HepG2 (cell line): ENCODE results near the gene EVI5. TPM values are rescaled to one million over a fixed set of nuclear protein-coding genes. Genes with fewer than 3 reads are reported as not detected.

Experiments used
- ATAC-seq: fragments of 200-7000 bp; cut with Tn5 transposase; 3 replicates; pipeline ENCODE4 v1.9.1; 2020; ENCODE audit warnings: mild to moderate bottlenecking, moderate library complexity
- BruUV-seq: library from RNA; stranded (reverse); fragments of 400-500 nt; replicated peaks from 2 replicates; lab custom pipeline; 2021; lab: Mats Ljungman, UMichigan
- CTCF ChIA-PET: fragments of 300-600 bp; formaldehyde crosslinking; extraction: SDS; loops from one replicate; lab custom pipeline; 2021; ENCODE audit warnings: low total read pairs, inconsistent platforms, low intra/inter-chr PET ratio; lab: Yijun Ruan, JAX
- POLR2A ChIA-PET: fragments of 350-600 bp; sonication (Branson Sonifier 250); formaldehyde crosslinking; loops from one replicate; lab custom pipeline; 2020; ENCODE audit warnings: antibody characterized with exemption, inconsistent platforms; lab: Yijun Ruan, JAX
- DNase-seq: peaks from one replicate; pipeline ENCODE4 v3.0.0-alpha.2; 2015; ENCODE audit warnings: low spot score
- FAIRE-seq: peaks from 3 replicates; lab custom pipeline; 2011; peaks lifted over from hg19 to GRCh38; lab: Jason Lieb, UNC
- H2AFZ ChIP-seq: one replicate; pipeline ENCODE4 v1.6.1; 2011; ENCODE audit warnings: low read length, inconsistent platforms
- H3K27ac ChIP-seq: fragments of 300-600 bp; 3 replicates; pipeline ENCODE4 v1.8.0; 2011; ENCODE audit warnings: mixed run types, mild to moderate bottlenecking, mixed read lengths, low read length, inconsistent platforms; ENCODE audit not compliant: insufficient read depth; ENCODE audit errors: extremely low read length
- H3K27me3 ChIP-seq, 2 experiments: fragments of 200-600 bp in 1 of 2; 2 replicates in 1 of 2; 3 replicates in 1 of 2; pipeline versions ENCODE4 v1.6.0 to v1.8.0; 2011; ENCODE audit warnings: low read length in 2 of 2, mild to moderate bottlenecking in 2 of 2, moderate library complexity in 2 of 2, inconsistent platforms in 1 of 2; ENCODE audit not compliant: insufficient read depth in 2 of 2, control insufficient read depth in 1 of 2
- H3K36me3 ChIP-seq, 2 experiments: fragments of 200-600 bp in 1 of 2; replicated peaks in 1 of 2; 2 replicates in 1 of 2; 3 replicates in 1 of 2; pipeline versions ENCODE4 v1.5.1 to v1.8.0; 2011; ENCODE audit warnings: low read length in 2 of 2, inconsistent platforms in 1 of 2; ENCODE audit not compliant: insufficient read depth in 2 of 2, control insufficient read depth in 1 of 2
- H3K4me1 ChIP-seq: 2 replicates; pipeline ENCODE4 v1.5.1; 2012; ENCODE audit warnings: low read length, inconsistent platforms; ENCODE audit not compliant: insufficient read depth
- H3K4me2 ChIP-seq: 2 replicates; pipeline ENCODE4 v1.6.0; 2011; ENCODE audit warnings: low read depth, low read length, inconsistent platforms
- H3K4me3 ChIP-seq, 3 experiments: fragments of 200-600 bp in 1 of 3; sonication (generic), shearing (Covaris generic) in 1 of 3; replicated peaks in 1 of 3; 2 replicates each; pipeline ENCODE4 v1.5.1; 2011 to 2016; ENCODE audit warnings: low read length in 3 of 3, inconsistent platforms in 2 of 3, low read depth in 2 of 3, mild to moderate bottlenecking in 2 of 3, control low read depth in 1 of 3, mixed read lengths in 1 of 3; ENCODE audit not compliant: insufficient read depth in 1 of 3
- H3K79me2 ChIP-seq: one replicate; pipeline ENCODE4 v1.6.1; 2011; ENCODE audit warnings: low read length, inconsistent platforms; ENCODE audit not compliant: insufficient read depth
- H3K9ac ChIP-seq: 2 replicates; pipeline ENCODE4 v1.6.0; 2011; ENCODE audit warnings: mild to moderate bottlenecking, low read depth, low read length, inconsistent platforms; ENCODE audit not compliant: insufficient read depth
- H3K9me3 ChIP-seq: 2 replicates; pipeline ENCODE4 v1.5.1; 2012; ENCODE audit warnings: mild to moderate bottlenecking, low read length
- H4K20me1 ChIP-seq: 2 replicates; pipeline ENCODE4 v1.6.0; 2011; ENCODE audit warnings: inconsistent platforms, mild to moderate bottlenecking, low read length, moderate library complexity; ENCODE audit not compliant: insufficient read depth
- ATF2 ChIP-seq: sonication (generic); formaldehyde crosslinking; IDR thresholded peaks from 2 replicates; pipeline ENCODE4 v1.4.0; 2020; ENCODE audit warnings: missing genetic modification reagents
- CBX5 ChIP-seq: sonication (generic); formaldehyde crosslinking; IDR thresholded peaks from 2 replicates; pipeline ENCODE4 v1.4.0; 2020; ENCODE audit warnings: missing genetic modification reagents, borderline replicate concordance
- HMGA1 ChIP-seq: sonication (generic); formaldehyde crosslinking; conservative IDR thresholded peaks from 2 replicates; pipeline ENCODE4 v1.4.0; 2020; ENCODE audit warnings: missing genetic modification reagents
- HNRNPL ChIP-seq: fragments of 200-400 bp; formaldehyde crosslinking; IDR thresholded peaks from 2 replicates; pipeline ENCODE4 v1.6.1; 2017; ENCODE audit warnings: mild to moderate bottlenecking, low read depth, low read length
- NFATC3 ChIP-seq: sonication (generic); formaldehyde crosslinking; IDR thresholded peaks from 2 replicates; pipeline ENCODE4 v1.5.1; 2020; ENCODE audit warnings: mild to moderate bottlenecking, missing genetic modification reagents
- SP1 ChIP-seq, 2 experiments: fragments of 450-650 bp in 1 of 2; sonication (generic) in 1 of 2; formaldehyde crosslinking in 1 of 2; IDR thresholded peaks; 2 replicates each; pipeline versions ENCODE4 v1.4.0 to v1.6.1; 2016 to 2020; ENCODE audit warnings: missing genetic modification reagents in 1 of 2
- SRSF1 ChIP-seq: fragments of 200-400 bp; formaldehyde crosslinking; optimal IDR thresholded peaks from 2 replicates; pipeline ENCODE3; 2017; ENCODE audit warnings: mild to moderate bottlenecking, low read depth, low read length, moderate library complexity
- TAF15 ChIP-seq: fragments of 200-400 bp; formaldehyde crosslinking; IDR thresholded peaks from one replicate; pipeline ENCODE4 v1.6.1; 2018; ENCODE audit warnings: mild to moderate bottlenecking, low read depth, low read length; ENCODE audit not compliant: poor library complexity, severe bottlenecking
- ZBTB40 ChIP-seq, 2 experiments: fragments of 450-650 bp in 1 of 2; sonication (generic) in 1 of 2; formaldehyde crosslinking in 1 of 2; IDR thresholded peaks; 2 replicates each; pipeline versions ENCODE4 v1.6.1 to v1.8.0; 2016 to 2022; ENCODE audit warnings: antibody characterized with exemption in 1 of 2, mild to moderate bottlenecking in 1 of 2, missing genetic modification reagents in 1 of 2
- ZKSCAN1 ChIP-seq: fragments of 150-350 bp; IDR thresholded peaks from 2 replicates; pipeline ENCODE4 v1.6.1; 2014; ENCODE audit warnings: low read length
- ZNF343 ChIP-seq: sonication (generic); formaldehyde crosslinking; IDR thresholded peaks from 2 replicates; pipeline ENCODE4 v1.4.0; 2020; ENCODE audit warnings: mild to moderate bottlenecking, missing genetic modification reagents
- ZNF550 ChIP-seq: sonication (generic); formaldehyde crosslinking; IDR thresholded peaks from 2 replicates; pipeline ENCODE4 v1.4.0; 2020; ENCODE audit warnings: mild to moderate bottlenecking, missing genetic modification reagents, borderline replicate concordance
- ZNF816 ChIP-seq: sonication (generic); formaldehyde crosslinking; IDR thresholded peaks from 2 replicates; pipeline ENCODE4 v1.8.0; 2022; ENCODE audit warnings: missing genetic modification reagents, mild to moderate bottlenecking, borderline replicate concordance
- WGBS: methylation state at CpG from one replicate; pipeline ENCODE4 v1.1.6; 2017; ENCODE audit warnings: low lambda C conversion rate; 5-methylcytosine and 5-hydroxymethylcytosine counted together
- in situ Hi-C: cut with HindIII; loops from 2 replicates; pipeline ENCODE4 v1.10.0; 2017; ENCODE audit warnings: low pct_unique_long_range_greater_than_20kb; ENCODE audit not compliant: extremely low pct_ligation_motif_present
- intact Hi-C: fragments of 100-400 bp; cut with micrococcal nuclease; formaldehyde crosslinking; loops from one replicate; pipeline ENCODE4 v1.10.0; 2022; ENCODE audit not compliant: unreplicated experiment
- polyA plus RNA-seq, 8 experiments: library from polyadenylated mRNA; depleted of rRNA in 3 of 8; stranded (reverse) in 7 of 8; unstranded in 1 of 8; fragments of >200 nt; fragmentation: Illumina TruSeq in 4 of 8; extraction: Trizol in 4 of 8; gene quantifications; 2 replicates each; pipeline versions ENCODE4 v1.2.1 to v1.2.3, GENCODE V29; 2011 to 2016; ENCODE audit warnings: low read depth in 4 of 8, missing spikeins in 1 of 8, mixed read lengths in 1 of 8; ENCODE audit not compliant: insufficient read depth in 1 of 8
- total RNA-seq, 5 experiments: library from RNA; depleted of rRNA; stranded (reverse); fragments of >200 nt; fragmentation: Illumina TruSeq; extraction: Trizol; gene quantifications; 2 replicates each; pipeline ENCODE4 v1.2.3, GENCODE V29; 2016; ENCODE audit warnings: low read depth in 1 of 5

Gene EVI5
- total and polyA plus RNA-seq, 2 of the 13 experiments (the other 11 are each of a cell fraction or from before 2014, with no cell fraction given): 4.0 to 12.6 TPM

DNA sequence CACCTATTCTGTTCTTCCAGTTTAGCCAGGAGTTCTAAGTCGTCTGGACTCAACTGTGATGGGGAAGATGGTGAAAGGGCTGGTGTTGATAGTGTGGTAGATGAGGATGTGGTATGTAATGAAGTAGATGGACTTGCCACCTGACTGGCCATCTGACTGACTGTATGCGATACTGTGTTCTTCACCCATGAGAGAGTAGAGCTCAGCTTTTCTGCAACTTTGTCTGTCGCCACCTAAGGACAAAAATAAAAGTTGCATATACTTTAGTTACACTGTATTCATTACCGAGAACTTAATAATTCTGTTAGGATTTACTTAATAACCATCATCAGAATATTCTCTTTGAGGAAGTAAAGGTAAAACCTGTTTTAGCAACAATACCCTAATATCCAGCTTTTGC, 48.5 kb downstream of the EVI5 start (continued):
- TF ChIP-seq ZBTB40 (IDR thresholded peaks at IDR 0.05) (no peak), ZBTB40 (CRISPR knock-in tag; IDR thresholded peaks at IDR 0.05) (no peak), ZNF816 (CRISPR knock-in tag) (no peak)
- TF ChIP-seq, all 625 proteins: peak for 2

DNA sequence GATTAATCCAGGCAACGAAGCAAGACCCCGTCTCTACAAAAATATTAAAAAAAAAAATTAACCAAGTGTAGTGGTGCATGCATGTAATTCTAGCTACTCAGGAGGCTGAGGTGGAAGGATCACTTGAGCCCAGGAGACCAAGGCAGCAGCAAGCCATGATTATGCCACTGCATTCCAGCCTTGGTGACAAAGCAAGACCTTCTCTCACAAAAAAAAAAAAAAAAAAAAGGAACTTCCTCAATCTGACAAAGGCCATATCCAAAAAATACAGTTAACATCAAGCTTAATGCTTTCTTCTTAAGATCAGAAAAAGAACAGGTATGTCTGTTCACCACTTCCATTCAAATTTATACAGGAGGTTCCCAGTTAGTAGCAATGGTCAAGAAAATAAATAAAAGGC, 54.4 kb downstream of the EVI5 start:
- 0 out of 5 replicates have a peak, but pooled peaks cover 0 to 3% of the 10 kb centered on the region in 2 experiments for H3K36me3 ChIP-seq
- TF ChIP-seq ZKSCAN1 (no peak), ZNF343 (CRISPR knock-in tag) (no peak), HMGA1 (CRISPR knock-in tag) (no peak), ZNF550 (CRISPR knock-in tag) (no peak), SP1 (IDR thresholded peaks at IDR 0.05) (no peak), SP1 (CRISPR knock-in tag; IDR thresholded peaks at IDR 0.05) (no peak), CBX5 (no peak), SRSF1 (no peak), HNRNPL (no peak), NFATC3 (CRISPR knock-in tag) (no peak), ATF2 (CRISPR knock-in tag) (no peak), TAF15 (no peak)

More for the DNA sequence above, 54.4 kb downstream of the EVI5 start:
- in situ Hi-C loops (no loop called here), intact Hi-C loops (no loop called here)
- ATAC-seq: no peak
- H4K20me1 ChIP-seq: no peaks in the 10 kb centered on the region
- FAIRE-seq: no peak
- H3K9ac ChIP-seq: no peak overlapping the region
- 96% methylated on average over 2 of the region's 2 CpGs for WGBS
- H3K27me3 ChIP-seq: no peaks in the 10 kb centered on the region
- ChIA-PET CTCF (no interaction called here), POLR2A (no interaction called here)
- H3K4me3 ChIP-seq: no peak overlapping the region
- H3K79me2 ChIP-seq: no peaks in the 10 kb centered on the region
- peaks cover 12% of the 10 kb centered on the region for H3K4me1 ChIP-seq
- H2AFZ ChIP-seq: no peak overlapping the region
- BruUV-seq: no TSS peak
- no peak for DNase-seq
- H3K4me2 ChIP-seq: no peak overlapping the region
- H3K27ac ChIP-seq: no peak overlapping the region
- no peaks in the 10 kb centered on the region for H3K9me3 ChIP-seq
